CD4-positive, alpha-beta T cell treated with Interferon alpha-2 for 1 hour (primary cell): ENCODE results near the gene DHX29.

Source experiments
- DNase-seq, 2 donors: peaks; one replicate each; pipeline ENCODE4 v3.0.0-alpha.2; 2020 to 2022

The DHX29 gene

GRCh38 chr5:55231029-55231918 is 76.2 kb downstream of the DHX29 start:
- no peak for DNase-seq

GRCh38 chr5:55230086-55230629 is 77.3 kb downstream of the DHX29 start:
- no peak for DNase-seq

- no peak for DNase-seq
These were observed 79.6 kb downstream of the DHX29 start for GRCh38 chr5:55227664-55228430.

- peak; percentile 29 to 54 for DNase-seq
These were observed 80.4 kb downstream of the DHX29 start, which contains the start of gene MCIDAS for GRCh38 chr5:55226934-55227663. MCIDAS (minus strand) TSS chr5:55227315; CDS start chr5:55227138, 177 bp downstream.

- DNase-seq = peak; percentile 36 to 41
These were observed 81.2 kb downstream of the DHX29 start for GRCh38 chr5:55226027-55226933.

GRCh38 chr5:55225346-55225745 is 82.1 kb downstream of the DHX29 start:
- DNase-seq = no peak

- no peak for DNase-seq
These were observed 83.7 kb downstream of the DHX29 start for GRCh38 chr5:55223812-55224240.

GRCh38 chr5:55222985-55223811 is 84.3 kb downstream of the DHX29 start:
- no peak for DNase-seq

GRCh38 chr5:55222092-55222984 is 85.2 kb downstream of the DHX29 start:
- DNase-seq = no peak

- no peak for DNase-seq
These were observed 86.9 kb downstream of the DHX29 start for GRCh38 chr5:55220433-55221185.

GRCh38 chr5:55219770-55220169 is 87.7 kb downstream of the DHX29 start:
- DNase-seq = no peak

- DNase-seq = no peak
These were observed 88.5 kb downstream of the DHX29 start for GRCh38 chr5:55218967-55219366.

- DNase-seq = no peak
These were observed 96.2 kb downstream of the DHX29 start for GRCh38 chr5:55211184-55211874.
